Stimulated activated CD8-positive, alpha-beta memory T cell treated with anti-CD3 and anti-CD28 coated beads, Interleukin-7, amount 100 ng/mL, for 4 hours (primary cell): ENCODE results near the gene ADAP1.
"Not testable (repeated sequence)": the region's sequence is repeated elsewhere in the genome, so short reads cannot be mapped to it uniquely, and the experiment has no call there.

Experiments used
- DNase-seq, 2 donors: peaks; one replicate each; pipeline ENCODE4 v3.0.0-alpha.2; 2020; ENCODE audit warnings: low read depth in 2 of 2

The ADAP1 gene

DNA sequence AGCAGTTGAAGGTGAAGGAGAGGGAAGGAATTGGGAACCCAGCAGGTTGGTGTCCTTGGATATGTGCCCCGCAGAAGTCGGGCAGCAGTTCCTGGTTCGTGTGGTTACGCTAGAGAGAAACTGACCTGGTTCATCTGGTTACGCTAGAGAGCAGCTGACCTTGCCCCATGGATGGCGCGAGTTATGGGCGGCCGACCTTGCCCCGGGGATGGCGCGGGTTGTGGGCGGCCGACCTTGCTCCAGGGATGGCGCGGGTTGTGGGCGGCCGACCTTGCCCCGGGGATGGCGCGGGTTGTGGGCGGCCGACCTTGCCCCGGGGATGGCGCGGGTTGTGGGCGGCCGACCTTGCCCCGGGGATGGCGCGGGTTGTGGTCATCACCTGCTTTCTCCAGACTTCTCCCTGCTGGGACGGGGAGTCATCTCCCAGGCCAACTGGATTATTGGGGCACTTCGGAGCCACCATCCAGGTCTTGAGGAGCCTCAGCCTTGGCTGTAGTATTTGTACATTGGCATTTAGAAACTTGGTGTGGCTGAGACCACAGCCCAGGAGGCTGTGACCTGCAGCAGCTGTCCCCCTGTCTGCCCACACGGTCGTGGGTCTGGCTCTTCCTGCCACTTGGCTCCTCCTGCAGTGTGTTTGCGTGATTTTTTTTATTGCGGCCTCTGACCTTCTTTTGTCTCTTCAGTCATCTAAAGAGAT is 72.0 kb downstream of the ADAP1 start:
- no peak for DNase-seq

DNA sequence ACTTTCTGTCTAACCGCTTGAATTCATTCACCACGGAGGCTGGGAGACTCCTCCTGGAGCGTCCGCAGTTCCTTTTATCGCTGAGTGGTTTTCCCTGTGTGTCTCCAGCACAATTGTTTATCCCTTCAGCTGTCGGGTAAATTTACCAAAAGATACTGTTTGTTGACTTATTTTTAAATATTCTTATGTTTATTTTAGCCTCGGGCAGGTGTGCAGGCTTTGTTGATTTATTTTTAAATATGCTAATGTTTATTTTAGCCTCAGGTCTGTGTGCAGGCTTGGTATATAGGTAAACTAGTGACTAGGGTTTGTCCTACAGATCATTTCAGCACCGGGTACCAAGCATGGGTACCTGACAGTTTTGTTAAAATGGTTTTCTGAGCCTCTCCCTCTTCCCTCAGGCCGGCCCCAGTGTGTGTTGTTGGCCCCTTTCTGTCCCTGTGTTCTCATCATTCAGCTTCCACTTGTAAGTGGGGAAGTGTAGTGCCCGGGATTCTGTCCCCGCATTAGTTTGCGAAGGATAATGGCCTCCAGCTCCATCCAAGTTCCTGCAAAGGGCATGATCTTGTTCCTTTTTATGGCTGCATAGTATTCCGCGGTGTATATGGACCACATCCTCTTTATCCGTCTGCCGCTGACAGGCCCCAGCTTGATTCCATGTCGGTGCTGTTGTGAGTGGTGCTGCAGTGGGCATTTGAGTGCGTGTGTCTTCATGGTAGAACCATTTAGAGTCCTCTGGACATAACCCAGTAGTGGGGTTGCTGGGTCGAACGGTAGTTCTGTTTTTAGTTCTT is 72.8 kb downstream of the ADAP1 start:
- no peak for DNase-seq

DNA sequence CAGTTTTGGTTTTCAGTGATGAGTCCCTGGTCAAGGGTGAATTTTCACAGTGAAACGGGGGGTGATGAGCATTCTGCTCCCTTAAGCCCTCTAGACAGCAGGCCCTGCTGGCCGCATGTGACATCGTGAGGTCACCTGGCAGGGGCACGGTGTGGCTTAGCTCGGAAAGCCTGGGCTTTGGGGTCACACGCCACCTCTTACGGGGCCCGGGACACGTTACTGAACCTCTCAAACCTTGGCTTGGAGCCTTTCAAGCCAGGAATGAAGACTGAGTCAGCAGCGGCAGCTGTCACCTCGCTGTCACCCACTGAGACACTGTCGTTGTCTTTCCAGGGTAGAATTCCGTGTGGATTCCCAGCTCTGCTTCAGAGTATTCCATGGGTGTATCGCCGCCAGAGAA is 74.0 kb downstream of the ADAP1 start:
- no peak for DNase-seq

DNA sequence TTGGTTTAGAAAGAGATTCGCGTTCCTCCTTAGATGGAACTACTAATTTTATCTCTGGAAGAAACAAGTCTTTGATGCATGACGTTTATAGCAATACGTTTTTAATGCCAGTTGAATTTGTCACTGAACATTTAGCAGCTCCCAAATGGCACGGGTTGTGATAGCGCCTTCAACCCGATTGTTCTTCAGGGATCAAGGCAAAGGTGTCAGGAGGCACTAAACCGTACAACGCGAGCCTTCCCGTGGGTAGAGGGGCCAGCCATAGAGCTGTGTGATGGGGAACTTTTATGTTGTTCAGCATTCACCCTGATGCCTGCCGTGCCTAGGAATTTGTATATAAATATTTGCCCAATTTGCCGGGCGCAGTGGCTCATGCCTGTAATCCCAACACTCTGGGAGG is 74.8 kb downstream of the ADAP1 start:
- DNase-seq, result no peak

DNA sequence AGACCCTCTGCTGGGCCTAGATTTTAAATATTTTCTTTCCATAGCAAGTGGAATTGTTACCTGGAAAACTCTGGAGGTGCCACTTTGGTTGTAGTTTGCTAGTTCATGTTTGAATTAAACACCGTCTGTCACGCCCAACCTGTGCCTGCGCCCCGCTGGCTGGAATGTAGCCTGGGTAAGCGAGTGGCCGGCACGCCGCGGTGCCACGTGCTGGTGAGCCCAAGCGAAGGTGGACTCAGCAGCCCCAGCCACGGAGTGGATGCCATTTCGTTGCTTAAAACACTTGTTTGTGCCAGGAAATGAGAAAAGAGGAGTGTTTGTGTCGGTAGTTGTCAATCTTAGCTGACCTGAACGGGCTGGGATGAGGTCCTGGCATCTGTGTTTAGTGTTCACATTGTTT is 75.4 kb downstream of the ADAP1 start:
- no peak for DNase-seq

DNA sequence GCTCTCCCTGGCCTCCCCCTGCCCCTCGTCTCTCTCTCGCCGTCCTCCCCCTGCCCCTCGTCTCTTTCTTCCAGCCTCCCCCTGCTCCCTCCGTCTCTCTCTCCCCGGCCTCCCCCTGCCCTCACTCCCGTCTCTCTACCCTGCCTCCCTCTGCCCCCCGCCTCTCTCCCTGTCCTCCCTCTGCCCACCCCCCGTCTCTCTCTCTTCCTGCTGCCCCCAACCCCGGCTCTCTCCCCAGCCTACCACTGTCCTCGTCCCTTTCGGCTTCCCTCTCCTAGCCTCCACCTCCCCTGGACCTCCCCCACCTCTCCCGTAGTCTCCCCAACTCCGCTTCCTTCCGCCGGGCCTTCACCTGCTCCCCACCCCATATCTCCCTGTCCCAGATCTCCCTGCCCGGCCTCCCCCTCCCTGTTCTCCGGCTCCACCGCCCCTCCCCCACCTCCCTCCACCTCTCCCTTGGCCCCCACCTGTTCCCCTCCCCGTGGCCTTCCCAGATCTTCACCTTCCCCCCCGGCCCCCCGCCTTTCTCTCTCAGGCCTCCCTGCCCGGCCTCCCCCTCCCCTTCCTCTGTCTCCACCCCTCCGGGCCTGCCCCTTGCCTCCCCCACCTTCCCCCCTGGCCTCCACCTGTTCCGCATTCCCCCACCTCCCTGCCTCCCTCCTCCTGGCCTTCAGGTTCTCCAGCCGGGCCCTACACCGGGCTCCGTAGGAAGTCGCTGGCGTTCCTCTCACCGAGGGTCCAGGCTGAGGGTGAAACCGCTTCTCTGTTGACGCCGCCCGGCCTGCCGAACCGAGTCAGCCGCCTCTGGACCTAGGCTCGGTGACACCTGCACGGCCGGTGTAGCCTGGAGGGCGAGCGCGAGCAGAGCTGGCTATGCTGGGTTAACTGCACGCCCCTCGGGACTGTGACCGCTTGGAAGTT is 76.9 kb downstream of the ADAP1 start:
- DNase-seq, result no peak

DNA sequence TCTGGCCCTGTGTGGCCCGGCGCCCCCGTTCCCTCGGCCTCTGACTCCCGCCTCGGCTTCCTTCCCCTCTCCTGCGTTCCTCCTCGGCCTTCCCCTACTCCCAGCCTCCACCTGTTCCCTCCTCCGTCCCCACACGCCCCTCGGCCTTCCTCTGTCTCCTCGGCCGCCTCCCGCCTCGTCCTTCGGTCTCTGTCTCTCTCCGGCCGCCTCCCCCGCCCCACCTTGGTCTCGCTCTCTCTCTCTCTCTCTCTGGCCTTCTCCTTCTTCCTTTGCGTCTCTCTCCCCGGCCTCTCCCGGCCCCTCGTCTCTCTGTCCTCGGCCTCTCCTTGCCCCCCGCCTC is 77.5 kb downstream of the ADAP1 start:
- DNase-seq, result no peak

DNA sequence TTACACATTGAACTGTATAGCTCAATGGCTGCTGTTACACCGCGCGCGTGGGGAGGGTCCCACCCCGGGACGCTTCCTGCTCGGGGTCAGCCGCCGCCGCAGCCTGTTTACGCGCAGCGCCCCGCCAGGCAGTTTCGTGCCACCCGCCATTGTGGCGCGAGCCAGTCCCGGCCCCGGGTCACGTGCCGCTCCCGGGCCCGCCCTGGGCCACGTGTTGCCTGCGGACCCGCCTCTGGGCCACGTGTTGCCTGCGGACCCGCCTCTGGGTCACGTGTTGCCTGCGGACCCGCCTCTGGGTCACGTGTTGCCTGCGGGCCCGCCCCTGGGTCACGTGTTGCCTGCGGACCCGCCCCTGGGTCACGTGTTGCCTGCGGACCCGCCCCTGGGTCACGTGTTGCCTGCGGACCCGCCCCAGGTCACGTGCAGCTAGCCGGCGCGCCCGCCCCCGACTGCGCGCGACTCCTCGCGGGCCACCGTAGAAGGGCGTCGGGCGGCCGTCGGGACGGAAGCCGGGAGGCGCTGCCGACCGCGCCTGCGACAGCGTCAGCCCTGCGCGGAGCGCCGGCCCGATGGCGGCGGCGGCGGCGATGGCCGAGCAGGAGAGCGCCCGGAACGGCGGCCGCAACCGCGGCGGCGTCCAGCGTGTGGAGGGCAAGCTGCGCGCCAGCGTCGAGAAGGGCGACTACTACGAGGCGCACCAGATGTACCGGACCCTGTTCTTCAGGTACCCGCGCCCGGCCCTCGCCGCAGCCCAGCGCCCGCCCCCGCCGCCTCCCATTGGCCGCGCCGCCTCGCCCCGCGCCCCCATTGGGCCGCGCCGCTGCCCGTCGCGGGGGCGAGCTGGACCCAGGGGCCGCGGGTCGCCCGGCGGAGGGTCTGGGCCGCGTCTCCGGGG is 78.2 kb downstream of the ADAP1 start, which contains the start of gene GET4:
GET4 (plus strand) TSS at position 478 of the 895 bp plus-strand sequence; CDS start at position 570, 92 bp downstream.
- DNase-seq, result peak; percentile 92 to 95

DNA sequence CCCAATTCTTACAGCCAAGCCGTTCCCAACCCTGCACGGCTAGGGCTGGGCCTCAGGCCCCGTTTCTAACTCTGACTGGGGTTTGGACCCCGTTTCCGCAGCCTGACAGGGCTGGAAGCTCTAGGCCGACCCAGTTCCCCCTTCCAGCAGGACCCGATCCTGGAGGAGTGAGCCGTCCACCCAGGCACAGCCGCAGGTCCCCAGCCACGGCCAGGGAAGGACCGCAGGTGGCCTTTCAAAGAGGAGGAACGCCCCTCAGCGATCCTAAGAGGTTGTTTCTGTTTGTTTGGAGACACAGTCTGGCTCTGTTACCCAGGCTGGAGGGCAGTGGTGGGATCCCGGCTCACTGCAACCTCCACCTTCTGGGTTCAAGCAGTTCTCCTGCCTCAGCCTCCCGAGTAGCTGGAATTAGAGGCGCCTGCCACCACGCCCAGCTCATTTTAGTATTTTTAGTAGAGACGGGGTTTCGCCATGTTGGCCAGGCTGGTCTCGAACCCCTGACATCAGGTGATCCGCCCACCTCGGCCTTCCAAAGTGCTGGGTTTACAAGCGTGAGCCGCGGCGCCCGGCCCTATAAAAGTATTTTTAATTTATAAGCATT is 78.9 kb downstream of the ADAP1 start:
- DNase-seq, result no peak

DNA sequence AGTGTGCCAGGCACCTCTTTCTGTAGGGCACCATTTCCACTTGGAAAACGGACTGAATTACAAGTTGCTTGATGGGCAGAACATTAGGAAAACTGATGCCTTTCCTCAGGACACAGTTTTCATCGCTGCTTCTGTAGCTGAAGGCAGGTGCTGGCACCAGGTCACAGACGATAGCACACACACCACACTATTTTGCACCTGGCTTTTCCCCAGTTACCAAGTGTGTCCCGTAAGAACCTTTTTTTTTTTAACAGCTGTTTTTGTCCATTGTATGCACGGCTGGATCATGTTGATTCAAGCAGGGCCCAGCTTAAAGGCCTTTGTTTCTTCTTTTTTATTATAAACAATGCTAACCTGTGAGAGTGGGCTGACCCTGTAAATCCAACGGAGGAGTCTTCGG is 79.4 kb downstream of the ADAP1 start:
- DNase-seq, result no peak

DNA sequence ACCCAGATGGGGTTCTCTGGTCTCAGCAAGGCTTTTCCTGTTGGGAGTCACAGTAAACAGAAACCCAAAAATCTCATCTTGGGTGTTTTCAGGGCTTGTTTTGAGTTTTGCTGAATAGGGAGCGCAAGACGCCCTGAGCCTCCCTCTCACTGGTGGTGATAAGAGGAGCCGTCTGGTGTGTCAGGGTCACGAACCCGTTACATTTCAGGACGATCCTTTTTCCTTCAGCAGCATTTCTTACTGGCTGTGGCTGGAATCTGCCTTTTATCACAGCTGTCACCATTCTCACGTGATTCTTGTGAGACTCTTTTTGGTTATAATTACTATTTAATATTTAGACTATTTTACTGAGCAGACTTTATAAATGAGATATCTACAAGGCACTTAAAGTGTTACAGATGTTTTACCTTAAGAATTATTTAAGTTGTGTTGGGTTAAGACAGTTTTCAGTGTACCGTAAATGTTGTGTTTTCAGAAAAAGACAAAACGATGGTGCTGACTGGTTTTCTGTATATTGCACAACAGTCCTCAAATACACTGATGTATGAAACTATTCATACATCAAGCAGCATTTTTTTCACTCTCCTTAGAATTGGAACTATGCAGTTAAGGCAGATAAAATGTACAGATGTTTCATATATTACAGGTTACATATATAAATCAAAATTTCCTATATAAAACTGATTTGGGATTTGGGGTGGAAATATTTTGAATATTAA is 80.3 kb downstream of the ADAP1 start:
- DNase-seq, result no peak

DNA sequence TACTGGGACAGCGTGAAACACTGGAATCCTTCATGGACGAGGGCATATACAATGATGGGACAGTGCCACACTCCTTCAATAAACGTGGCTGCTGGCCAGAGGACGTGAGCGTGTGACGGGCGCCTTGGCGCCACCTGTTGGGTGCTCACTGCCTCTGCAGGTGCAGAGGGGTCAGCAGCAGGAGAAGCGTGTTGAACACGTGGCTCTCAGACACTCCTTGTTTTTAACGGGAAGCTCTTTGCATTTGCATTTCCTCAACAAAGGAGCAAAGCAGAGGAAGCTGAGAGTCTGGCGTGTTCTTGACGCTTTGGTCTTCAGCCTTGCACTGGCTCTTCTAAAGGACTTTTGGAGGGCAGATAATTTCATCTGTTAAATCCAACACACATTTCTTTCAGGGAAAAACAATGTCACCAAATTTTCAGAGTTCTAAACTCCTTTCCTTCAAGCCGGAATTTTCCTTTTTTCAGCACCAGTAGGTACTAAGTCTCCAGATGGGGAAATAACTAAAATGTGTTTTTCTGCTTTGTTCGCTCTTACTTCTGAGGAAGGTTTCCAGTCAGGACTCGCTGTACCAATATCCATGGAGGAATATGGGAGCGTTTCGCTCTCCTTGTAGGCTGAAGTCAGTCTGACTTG is 81.0 kb downstream of the ADAP1 start:
- DNase-seq, result peak; percentile 40 to 58

DNA sequence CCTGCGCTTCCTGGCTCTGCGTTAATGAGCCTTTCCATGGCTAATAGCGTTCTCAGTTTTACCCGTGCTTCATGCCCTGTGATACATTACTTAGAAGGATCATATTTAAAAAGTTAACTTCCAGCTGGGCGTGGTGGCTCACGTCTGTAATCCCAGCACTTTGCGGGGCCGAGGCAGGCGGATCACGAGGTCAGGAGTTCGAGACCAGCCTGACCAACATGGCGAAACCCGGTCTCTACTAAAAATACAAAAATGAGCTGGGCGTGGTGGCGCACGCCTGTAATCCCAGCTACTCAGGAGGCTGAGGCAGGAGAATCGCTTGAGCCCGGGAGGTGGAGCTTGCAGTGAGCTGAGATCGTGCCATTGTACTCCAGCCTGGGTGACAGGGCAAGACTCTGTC is 81.8 kb downstream of the ADAP1 start:
- not testable (repeated sequence) for DNase-seq

DNA sequence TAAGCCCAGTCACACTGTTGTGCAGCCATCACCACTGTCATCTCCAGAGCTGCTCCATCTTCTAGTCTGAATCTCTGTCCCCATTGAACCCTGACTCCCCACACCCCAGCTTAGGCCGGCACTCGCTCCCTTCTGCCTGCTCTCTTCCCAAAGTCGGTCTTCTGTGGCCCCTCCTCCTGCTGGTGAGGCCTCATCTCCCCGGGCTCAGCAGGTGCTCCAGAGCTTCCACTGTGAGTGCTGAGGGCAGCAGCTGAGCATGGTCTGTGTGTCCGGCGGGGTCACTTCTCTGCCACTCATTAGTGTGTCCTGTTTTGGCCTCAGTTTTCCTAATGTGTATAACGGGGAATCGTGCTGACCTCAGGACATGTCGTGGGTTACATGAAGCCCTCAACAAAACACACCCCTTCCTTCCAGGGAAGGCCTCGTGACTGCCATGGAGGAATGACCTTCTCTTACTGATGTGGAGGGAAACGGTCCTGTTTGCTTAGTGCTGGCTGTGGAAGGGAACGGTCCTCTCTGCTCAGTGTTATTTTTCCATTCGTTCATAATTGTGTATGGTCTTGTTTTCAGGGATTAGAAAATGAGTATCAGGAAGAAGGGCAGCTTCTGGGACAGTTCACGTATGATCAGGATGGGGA is 82.5 kb downstream of the ADAP1 start:
- DNase-seq, result no peak

DNA sequence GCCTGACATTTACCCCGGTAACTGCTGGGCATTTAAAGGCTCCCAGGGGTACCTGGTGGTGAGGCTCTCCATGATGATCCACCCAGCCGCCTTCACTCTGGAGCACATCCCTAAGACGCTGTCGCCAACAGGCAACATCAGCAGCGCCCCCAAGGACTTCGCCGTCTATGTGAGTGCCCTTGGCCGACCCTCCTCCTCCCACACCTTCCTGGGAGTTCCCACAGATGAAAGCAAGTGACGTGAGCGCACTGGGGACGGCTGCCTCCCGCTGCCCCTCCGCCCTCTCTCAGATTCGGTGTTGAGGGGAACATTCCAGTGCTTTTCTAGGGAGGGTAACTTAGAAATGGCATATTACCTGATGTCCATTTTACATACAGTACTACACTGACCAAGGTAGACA is 85.1 kb downstream of the ADAP1 start:
- no peak for DNase-seq

DNA sequence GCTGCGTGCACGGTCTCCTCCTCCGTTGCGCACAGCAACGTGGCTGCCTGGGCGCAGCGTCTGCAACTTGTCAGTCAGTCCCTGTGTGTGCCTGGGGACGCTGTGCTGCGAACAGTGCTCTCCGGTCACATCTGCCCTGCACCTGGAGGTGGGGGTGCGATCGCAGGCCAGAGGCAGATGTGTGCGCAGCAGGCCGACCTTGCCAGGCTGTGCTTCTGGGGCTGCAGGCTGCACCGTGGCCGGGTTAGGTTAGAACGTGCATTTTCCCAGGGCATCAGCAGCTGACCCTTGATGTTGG is 86.3 kb downstream of the ADAP1 start:
- no peak for DNase-seq

DNA sequence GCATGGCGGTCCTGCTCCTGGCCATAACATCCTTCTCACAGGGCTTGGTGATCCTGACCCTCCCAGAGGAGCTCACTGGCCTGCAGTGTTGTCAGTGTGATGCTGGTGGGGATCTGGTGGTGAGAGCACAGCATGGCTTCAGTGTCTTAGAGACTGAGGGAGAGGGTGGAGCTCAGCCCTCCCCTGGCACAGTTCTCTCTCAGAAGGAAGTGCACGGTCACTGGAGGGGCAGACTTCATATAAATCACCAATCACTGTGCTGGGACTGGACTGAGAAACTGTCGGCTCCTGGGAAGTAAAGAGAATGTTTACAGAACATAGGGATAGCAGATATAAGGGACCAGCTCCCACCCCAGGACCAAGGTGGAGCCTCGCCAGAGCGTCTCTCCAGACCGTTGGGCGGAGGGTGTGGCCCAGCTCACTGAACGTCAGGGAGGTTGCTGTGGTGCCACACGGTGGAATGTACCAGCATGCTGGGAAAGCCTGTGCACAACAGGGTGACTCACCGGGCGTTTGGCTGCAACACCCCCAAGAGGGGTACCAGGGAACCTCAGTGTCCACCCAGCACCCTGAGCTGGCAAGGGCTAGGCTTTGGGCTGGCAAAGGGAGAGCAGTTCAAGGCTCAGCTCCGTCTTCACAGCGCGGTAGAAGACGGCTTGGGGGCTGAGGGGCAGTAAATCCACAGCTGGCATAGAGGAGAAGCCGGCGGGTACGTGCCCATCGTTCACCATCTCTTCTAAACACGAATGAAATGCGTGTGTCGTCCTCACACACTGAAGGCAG is 86.9 kb downstream of the ADAP1 start:
- no peak for DNase-seq

DNA sequence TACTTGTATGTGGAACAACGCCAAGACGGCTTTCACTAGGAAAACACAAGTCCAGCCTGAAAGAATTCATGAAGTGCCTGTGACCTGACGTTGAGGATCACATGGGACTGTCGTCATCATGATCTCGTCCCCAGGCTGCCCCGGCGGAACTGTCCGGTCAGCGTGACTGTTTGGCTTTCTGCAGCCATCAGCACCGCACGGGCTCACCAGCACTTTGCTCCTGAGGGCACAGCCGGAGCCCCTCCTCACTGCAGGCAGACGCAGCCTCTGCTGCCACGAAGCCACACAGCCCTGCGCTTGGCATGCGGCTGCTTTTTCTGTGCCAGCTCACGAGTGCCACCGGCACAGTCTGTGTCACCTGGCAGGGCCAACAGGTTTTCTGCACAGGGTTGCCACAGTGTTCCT is 87.5 kb downstream of the ADAP1 start:
- no peak for DNase-seq

DNA sequence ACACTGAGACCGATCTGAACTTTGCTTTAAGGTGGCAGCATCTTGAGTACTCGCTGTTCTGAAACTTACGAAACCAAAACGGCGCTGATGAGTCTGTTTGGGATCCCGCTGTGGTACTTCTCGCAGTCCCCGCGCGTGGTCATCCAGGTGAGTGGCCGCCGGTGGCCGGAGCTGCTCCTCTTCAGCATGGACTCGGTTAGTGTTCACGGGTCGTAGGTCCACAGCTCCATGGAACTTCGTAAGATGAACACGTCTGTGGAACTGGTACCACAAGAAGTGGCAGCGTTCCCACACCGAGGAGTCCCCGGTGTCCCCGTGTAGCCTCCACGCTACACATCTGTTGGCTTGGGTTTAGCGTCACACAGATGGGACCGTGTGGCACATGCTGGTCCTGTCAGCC is 88.6 kb downstream of the ADAP1 start:
- no peak for DNase-seq
